GM21576 (cell line): Measurements from ENCODE around the gene SPINDOC.

Experiments
- ATAC-seq: cut with Tn5 transposase; IDR thresholded peaks from one replicate; pipeline ENCODE4 v1.9.1; 2021; ENCODE audit warnings: mild to moderate bottlenecking, moderate library complexity; ENCODE audit not compliant: unreplicated experiment

The SPINDOC gene

DNA sequence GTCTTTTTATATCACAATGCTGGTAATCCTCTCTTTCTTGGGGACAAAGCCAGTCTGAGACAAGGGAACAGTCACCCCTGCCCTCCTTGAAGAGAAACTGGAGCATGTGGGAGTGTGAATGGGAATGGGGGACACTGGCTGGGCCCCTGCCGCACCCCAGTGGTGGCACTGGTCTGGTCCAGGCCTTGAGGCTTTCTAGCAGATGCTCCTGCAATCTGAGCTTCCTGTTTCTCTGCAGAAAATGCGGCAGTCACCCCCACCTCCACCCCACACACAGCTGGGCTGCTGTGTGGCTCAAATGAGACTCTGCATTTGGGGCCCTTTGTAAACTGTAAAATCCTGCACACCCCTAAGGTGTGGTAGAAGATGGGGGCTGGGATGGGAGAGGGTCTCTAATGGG, 19.1 kb downstream of the SPINDOC start:
- no peak for ATAC-seq

- no peak for ATAC-seq
These were observed 19.8 kb downstream of the SPINDOC start for GRCh38 chr11:63833048-63833447.

DNA sequence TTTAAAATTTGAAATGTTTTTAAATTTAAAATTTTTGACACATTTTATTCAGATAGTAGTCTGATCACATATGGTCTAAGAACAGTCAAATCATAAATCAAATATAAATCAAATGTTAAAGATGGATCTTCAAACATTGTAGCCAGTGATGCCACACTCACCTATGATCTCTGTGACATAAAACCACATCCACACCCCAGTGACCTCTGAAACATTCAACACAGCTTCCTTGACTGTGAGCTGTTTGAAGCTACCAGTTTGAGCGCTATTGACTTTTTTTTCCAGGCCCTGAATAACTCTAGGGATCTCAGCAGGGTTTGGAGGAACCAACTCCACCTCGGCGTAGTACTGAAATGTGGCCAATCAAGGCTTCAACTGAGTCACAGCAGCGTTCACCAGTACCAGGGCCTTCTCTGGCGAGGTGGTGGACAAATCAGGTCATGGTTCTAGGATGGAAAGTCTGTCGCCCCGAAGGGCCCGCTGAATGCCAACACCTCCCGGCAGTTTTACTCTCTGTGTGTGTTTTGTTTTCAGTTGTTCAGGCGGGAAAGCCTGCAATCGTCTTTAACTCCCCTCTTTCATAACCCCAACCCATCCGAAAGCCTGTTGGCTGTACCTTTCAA, 21.4 kb downstream of the SPINDOC start:
- ATAC-seq = no peak

DNA sequence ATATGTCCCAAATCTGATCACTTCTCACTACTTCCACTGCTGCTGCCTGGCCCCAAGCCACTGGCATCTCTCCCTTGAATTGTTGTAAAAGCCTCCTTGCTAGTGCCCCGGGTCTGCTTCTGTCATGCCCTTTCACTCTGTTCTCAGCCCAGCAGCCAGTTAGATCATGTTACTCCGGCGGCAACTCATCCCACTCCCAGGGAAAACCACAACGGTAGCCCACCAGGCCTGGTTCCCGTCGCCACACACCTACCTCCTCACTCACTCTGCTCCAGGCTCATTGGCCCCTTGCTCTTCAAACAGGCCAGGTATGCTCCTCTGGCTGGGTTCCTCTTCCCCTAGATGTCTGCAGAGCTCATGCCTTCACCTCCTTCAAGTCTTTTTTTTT, 21.9 kb downstream of the SPINDOC start:
- ATAC-seq = no peak

GRCh38 chr11:63837027-63837688, 23.9 kb downstream of the SPINDOC start:
- ATAC-seq = no peak

- ATAC-seq = no peak
These were observed 24.5 kb downstream of the SPINDOC start for GRCh38 chr11:63837739-63838138.

GRCh38 chr11:63838150-63838677, 25.0 kb downstream of the SPINDOC start:
- no peak for ATAC-seq

DNA sequence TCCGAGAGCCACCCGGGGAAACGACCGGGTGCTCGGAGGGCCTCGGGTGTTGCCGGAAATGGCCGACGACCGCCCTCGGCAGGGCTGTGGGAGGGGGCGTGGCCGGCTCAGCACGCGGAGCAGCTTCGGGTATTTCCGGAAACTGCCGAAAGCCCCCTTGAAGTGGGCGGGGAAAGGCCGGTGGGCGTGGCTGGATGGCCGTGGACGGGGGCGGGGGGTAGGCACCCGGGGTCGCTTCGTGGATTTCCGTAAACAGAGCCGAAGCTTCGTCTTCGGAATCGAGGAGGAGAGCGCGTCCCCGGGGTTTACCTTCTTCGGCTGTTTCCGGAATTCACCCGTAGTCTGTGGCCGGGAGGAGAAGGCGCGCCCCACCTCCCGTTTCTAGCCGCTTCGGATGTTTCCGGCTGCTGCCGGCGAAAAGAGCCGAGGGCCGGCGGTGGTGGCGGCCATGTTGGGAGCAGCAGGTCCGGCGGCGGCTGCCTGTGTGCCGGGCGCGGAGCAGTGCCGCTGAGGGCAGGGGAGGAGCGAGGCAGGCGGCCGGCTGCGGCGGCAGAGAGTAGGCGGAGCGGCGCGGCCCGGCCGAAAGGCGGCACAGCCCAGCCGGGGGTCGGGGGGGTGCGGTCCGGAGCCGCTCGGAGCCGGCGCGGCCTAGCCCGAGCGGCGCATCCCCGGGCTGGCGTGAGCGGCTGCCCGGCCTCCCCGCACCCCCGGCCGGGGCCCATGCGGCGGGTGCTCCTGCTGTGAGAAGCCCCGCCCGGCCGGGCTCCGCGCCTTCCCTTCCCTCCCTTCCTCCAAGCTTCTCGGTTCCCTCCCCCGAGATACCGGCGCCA, 25.6 kb downstream of the SPINDOC start, which contains the start of gene MARK2:
Gene MARK2 (plus strand): TSS at position 433 of the 830 bp plus-strand sequence. CDS start 397 bp downstream, at position 830.
- peak; percentile 72 for ATAC-seq

DNA sequence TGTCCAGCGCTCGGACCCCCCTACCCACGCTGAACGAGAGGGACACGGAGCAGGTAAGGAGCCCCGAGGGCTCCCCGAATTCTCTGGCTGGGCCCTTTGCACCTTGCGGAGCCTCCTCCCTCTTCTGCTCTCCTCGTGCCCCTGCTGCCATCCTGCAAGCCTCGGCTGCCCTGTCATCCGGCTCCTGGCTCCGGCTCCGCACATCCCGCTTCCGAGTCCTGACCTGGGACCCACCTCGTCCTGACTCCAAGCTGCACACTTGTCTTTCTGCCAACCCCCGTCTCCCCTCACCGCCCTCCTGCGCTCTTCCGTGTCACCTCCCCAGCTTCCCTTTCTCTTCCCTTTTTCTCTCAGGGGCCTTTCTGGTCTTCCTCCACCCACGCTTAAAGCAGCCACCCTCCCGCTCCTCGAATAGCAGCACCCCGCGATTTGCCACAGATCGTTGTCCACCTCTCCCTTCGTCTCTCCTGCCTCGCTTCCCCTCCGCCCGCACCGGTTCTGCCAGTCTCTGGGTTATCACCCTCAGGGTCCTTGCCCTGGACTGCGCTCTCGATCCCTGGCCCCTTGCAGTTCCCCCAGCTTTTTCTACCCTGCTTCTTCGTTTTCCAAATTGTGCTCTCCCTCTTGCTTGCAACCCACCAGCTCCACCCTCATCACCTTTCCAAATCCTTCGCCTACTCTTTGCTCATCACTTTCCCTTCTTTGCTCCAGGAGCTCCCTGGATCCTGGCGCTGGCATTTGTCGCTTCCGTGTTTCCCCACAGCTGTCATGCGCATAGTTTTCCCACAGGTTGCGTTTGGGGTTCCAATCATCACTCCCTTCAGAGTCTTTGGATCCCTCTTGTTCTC, 26.5 kb downstream of the SPINDOC start:
- ATAC-seq = no peak

DNA sequence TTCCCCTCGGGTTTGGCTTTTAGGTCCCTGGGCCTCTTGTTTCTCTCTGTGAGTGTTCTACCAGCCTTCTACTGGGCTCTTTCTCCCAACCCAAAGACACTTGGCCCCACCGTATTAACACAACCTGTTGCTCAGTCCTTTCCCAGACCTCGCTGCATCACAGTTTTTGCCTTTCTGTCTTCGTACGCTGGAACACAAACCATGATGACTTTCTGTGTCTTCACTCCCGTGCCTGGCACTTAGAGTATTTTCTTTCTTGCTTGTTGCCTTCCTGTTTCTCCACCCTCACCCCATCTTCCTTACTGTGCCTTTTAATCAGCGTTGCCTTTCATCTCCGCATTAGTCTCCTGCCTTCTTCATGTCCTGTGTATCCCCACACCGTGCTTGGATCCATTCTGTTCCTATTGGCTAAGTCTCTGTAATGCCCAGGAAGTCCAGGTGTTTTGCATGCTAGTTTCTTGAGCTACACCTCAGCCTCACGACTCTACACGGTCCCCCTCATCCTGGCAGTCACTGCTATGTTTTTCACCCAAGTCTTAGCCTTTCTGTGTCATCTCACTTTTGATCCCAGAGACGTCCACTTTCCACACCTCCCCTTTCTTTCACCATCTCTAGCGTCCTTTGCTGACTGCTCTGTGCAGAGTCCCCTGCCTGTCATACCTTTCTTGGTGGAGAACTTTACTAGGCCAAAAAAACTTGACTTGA, 27.3 kb downstream of the SPINDOC start:
- no peak for ATAC-seq

DNA sequence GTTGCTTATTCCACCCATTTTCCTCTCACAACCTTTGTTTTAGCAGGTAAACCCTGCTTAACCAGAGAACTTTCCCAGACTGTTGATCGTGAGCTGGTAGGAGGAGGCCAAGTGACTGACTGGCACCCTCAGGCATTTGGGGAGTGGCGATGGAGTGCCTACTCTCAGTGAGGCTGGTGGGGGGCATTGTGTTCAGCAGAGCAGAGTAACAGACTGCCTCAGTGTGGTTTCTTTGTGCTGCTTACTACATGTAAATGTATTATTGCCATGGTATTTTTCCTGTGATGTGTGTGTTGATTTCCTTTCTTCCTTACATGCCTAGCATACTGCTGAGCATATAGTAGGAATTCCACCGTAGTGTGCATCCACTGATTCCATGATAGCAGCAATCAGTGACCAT, 28.3 kb downstream of the SPINDOC start:
- no peak for ATAC-seq

DNA sequence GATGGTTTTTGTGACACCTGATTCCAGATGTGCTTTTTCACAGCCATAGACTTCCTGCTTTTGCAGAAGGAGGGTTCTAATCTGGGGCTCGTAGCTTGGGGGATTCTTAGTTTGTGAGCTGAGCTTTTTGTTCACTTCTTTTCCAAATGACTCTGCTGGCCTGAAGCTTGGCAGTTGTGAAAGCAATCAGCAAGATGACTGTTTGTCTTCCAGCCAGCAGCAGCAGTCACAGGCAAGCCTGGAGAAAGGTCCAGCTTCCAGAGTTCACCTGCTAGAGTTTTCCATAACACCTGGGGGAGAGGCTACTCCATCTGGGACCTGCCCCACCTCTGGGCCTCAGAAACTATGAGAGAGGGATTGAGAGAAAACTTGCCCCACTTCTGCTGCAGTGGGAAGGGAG, 29.8 kb downstream of the SPINDOC start:
- ATAC-seq = no peak

DNA sequence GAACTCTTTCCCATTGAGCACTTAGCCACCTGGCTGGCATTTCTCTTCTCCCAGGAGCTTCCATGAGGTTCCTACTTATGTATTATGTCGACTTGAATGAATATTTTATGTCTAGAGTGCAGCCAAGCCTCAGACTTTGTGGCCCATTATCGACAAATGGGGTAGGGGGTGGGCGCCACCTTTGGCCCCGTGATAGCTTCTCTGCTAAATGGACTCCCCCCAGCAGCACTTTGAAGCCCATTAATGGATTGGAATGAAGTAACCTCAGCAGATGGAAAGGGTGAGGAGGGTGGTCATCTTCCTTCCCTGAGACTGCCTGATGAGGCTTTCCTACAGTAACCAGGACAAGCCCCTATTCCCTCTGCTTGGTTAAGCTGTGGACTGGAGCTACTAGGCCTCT, 31.6 kb downstream of the SPINDOC start:
- ATAC-seq = no peak

DNA sequence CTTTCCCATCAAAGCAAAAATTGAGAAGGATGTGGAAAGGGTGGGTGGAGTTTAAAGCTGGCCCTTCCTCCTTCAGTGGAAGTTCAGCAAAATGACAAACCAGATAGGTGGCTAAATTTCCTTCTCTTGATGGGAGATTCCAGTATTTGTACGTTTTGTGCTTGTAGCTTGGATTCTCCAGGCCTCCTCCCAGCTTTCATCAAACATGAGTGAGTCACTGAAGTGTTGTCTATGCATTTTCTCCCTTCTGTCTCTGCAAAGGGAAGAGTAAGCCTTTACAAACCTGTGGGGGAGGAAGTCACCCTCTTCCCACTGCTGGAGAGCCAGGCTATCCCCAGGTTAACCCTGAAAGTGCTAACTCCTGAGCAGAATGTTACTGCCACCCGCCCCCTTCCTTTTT, 32.0 kb downstream of the SPINDOC start:
- ATAC-seq = no peak

DNA sequence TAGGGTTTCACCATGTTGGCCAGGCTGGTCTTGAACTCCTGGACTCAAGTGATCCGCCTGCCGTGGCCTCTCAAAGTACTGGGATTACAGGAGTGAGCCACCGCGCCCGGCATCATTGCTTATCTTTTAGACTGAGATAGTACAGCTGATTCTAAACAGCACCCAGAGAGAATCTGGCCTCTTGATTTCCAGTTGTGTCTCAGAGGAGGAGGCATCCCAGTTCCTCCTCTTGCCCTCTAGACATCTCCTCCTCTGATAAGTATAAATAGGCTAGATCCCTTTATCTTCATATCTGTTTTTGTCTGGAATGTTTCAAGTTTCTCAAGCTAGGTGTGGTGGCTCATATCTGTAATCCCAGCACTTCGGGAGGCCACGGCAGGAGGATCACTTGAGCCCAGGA, 32.7 kb downstream of the SPINDOC start:
- ATAC-seq = no peak

- no peak for ATAC-seq
These were observed 33.6 kb downstream of the SPINDOC start for GRCh38 chr11:63846897-63847296.

- ATAC-seq = no peak
These were observed 34.1 kb downstream of the SPINDOC start for GRCh38 chr11:63847363-63847762.

DNA sequence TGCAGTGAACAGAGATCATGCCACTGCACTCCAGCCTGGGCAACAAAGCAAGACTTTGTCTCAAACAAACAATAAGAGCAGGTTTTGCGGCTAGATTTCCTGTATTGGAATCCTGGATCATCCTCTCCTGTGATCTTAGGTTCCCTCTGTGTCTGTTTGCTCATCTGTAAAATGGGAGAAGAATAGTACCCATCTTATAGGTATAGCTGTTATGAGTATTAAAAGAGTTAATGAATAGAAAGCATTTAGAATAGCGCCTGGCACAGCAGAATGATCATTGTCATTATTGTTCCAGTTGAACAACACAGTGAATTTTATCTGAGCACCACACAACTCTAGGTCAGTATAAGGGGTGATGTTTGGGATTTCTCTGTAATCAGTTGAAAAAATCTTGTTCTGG, 36.4 kb downstream of the SPINDOC start:
- ATAC-seq = no peak

GRCh38 chr11:63850920-63851319, 37.7 kb downstream of the SPINDOC start:
- ATAC-seq = no peak

- ATAC-seq = no peak
These were observed 38.1 kb downstream of the SPINDOC start for GRCh38 chr11:63851364-63851763.
